ENCODE results near the gene ZNF619.
"Not testable (repeated sequence)": the region's sequence is repeated elsewhere in the genome, so short reads cannot be mapped to it uniquely, and the experiment has no call there.

ZNF619 gene

GRCh38 chr3:40476478-40477470 lies at the start of gene ZNF619:
TSS of gene ZNF619 (plus strand) at chr3:40477122. CDS start at chr3:40477980, 858 bp downstream.
- peak; percentile 34 for DNase-seq

GRCh38 chr3:40432793-40433192 lies 44.1 kb upstream of the ZNF619 start:
- no peak for DNase-seq

GRCh38 chr3:40437889-40438288 lies 39.0 kb upstream of the ZNF619 start:
- no peak for DNase-seq

DNA sequence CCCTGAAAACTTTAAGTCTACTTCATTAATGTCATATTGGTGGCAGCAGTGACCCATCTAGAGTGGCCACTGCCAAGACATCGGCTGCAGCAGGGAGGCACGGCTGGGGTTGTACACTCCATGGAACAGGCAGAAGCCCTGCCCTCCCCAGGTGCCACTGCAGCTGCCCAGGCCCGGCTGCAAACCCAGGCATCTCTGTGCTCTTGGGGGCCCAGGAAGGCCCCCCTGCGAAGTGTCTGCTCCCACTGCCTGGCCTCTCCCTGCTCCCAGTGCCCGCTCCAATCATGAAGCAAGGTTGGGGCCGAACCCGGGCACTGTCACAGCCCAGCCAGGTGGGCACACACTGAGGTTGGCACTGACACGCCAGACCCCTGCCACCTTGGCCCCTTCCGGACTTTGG lies 31.9 kb upstream of the ZNF619 start:
- DNase-seq = no peak

- DNase-seq = no peak
Measured at GRCh38 chr3:40445880-40446279, 31.0 kb upstream of the ZNF619 start.

- DNase-seq = no peak
Measured at GRCh38 chr3:40450438-40450837, 26.5 kb upstream of the ZNF619 start.

- DNase-seq = no peak
Measured at GRCh38 chr3:40451551-40451950, 25.4 kb upstream of the ZNF619 start.

- DNase-seq = no peak
Measured at GRCh38 chr3:40452057-40452456, 24.9 kb upstream of the ZNF619 start.

- no peak for DNase-seq
Measured at GRCh38 chr3:40452562-40452875, 24.4 kb upstream of the ZNF619 start.

- peak; percentile 91 for DNase-seq
Measured at GRCh38 chr3:40452876-40453730, 23.8 kb upstream of the ZNF619 start.

DNA sequence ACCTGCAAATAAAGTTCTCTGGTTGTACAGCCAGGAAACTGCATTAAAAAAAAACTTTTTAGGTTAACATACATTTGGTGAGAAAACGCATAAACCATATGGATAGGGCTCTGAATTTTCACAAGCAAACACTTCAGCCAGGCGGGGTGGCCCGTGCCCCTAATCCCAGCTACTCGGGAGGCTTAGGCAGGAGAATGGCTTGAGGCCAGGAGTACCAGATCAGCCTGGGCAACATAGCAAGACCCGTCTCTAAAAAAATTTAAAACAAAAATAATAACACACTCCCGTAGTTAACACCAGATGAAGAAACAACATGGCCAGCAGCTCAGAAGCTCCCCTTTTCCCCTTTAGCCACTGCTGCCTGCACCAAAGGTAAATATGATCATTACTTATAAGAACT lies 23.0 kb upstream of the ZNF619 start:
- DNase-seq = no peak

GRCh38 chr3:40455328-40455727 lies 21.6 kb upstream of the ZNF619 start:
- DNase-seq = no peak

DNA sequence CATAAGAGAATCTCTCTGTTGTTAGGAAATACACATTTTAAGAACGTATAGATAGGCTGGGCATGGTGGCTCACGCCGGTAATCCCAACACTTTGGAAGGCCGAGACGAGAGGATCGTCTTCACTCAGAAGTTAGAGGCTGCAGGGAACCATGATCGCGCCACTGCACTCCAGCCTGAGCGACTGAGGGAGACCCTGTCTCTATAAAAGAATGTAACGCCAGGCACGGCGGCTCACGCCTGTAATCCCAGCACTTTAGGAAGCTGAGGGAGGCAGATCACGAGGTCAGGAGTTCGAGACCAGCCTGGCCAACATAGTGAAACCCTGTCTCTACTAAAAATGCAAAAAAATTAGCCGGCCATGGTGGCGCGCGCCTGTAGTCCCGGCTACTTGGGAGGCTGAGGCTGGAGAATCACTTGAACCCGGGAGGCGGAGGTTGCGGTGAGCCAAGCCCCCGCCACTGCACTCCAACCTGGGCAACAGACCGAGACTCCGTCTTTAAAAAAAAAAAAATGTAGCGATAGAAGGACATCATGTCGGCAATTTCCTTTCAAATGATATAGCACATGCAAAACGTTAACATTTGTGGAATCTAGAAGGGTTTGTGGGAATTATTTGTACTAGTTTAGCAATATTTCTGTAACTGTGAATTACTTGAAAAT lies 20.5 kb upstream of the ZNF619 start:
- DNase-seq = no peak

GRCh38 chr3:40456940-40457823 lies 19.7 kb upstream of the ZNF619 start, which contains the start of gene RPL14:
TSS of gene RPL14 (plus strand) at chr3:40457339. CDS start at chr3:40457472, 133 bp downstream.
- peak; percentile 91 for DNase-seq

DNA sequence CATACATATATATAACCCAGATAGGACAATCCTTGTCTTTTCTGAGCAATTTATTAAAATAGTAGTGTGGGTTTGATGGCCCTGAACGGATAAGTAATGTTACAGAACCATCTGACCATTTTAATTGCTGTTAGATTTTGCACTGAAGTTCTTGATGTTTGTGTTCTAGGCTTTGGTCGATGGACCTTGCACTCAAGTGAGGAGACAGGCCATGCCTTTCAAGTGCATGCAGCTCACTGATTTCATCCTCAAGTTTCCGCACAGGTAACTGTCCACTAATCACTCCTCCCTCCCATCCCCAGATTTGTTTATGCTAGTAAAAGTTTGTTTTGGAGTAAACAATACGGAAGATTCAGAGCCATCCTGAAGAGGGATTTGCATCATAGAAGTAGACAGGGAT lies 18.4 kb upstream of the ZNF619 start:
- no peak for DNase-seq

- DNase-seq = not testable (repeated sequence)
Measured at GRCh38 chr3:40460481-40460880, 16.4 kb upstream of the ZNF619 start.

GRCh38 chr3:40461161-40461560 lies 15.8 kb upstream of the ZNF619 start:
- DNase-seq = no peak

GRCh38 chr3:40462838-40463237 lies 14.1 kb upstream of the ZNF619 start:
- not testable (repeated sequence) for DNase-seq

- no peak for DNase-seq
Measured at GRCh38 chr3:40463579-40463978, 13.3 kb upstream of the ZNF619 start.

- no peak for DNase-seq
Measured at GRCh38 chr3:40464339-40465110, 12.4 kb upstream of the ZNF619 start.

- no peak for DNase-seq
Measured at GRCh38 chr3:40465111-40465407, 11.9 kb upstream of the ZNF619 start.
